Right ventricle myocardium superior (tissue), 1 donor: ENCODE data around the gene VSIG4. TPM values are rescaled to one million over a fixed set of nuclear protein-coding genes. Genes with fewer than 3 reads are reported as not detected.

Experiments
- ATAC-seq: fragments of 200-7000 bp; cut with Tn5 transposase; one replicate; pipeline ENCODE4 v1.9.1; 2020; ENCODE audit warnings: mild to moderate bottlenecking; ENCODE audit not compliant: poor library complexity
- DNase-seq: peaks from one replicate; pipeline ENCODE4 v3.0.0-alpha.2; 2020
- intact Hi-C: fragments of 100-400 bp; cut with DNase I; formaldehyde crosslinking; loops from one replicate; pipeline ENCODE4 v1.11.2; 2022
- total RNA-seq: library from RNA; stranded (reverse); fragmentation: NEBNext Ultra II Directional; extraction: Animal tissue kit (Norgen Biotek cat#: 25700); gene quantifications from one replicate; pipeline ENCODE4 v1.2.1, GENCODE V29; 2021
- donor health status: DM: no; HTN: yes; CAD: no; lungs with severe emphysema.

VSIG4 gene
- total RNA-seq, 1 donor from 2014 or later = 56.6 TPM

DNA sequence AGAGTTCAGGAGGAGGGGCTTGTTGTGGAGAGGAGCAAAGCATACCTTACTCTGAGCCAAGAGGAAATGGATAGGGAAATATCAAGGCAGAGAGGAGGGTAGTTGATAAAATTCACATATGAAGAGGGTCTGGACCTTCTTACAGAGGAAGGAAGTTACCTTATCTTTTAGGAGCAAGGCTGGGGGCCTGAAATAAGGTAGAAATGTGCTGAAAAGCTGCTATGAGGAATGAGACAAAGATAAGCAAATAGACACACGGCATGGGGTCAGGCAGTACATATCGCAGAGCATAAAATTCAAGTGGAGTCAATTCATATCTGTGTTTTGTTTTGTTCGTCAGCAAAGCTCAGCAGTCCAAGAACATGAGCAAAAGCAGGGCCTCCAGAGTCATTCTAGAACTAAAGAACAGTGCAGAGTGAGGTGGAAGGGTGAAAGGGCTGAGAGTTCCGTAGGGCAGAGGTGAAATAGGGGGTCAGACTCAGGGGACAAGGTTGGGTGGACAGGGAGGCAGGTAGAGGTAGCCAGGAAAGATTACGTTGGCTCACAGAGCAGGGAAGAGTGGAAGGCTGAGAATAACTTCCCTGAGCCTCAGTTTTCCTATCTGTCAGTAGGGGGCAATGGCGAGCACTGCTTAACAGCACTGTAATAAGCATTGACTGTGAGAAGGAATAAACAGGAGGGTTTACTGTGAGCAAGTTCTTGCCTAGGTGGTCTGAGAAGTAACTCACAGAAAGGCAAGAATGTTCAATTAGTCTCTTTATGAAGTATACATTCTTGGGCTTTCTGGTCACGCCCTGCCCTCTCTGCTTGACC lies 9.2 kb downstream of the VSIG4 start:
- ATAC-seq (no peak), DNase-seq (no peak)
- intact Hi-C loops = no loop called here

GRCh38 chrX:66028936-66029335 lies 10.9 kb downstream of the VSIG4 start:
- intact Hi-C loops = no loop called here
- no peak for DNase-seq
- ATAC-seq = no peak

- ATAC-seq = no peak
- intact Hi-C loops = no loop called here
- DNase-seq = no peak
Measured at GRCh38 chrX:66024570-66024969, 15.3 kb downstream of the VSIG4 start.

GRCh38 chrX:66024092-66024467 lies 15.8 kb downstream of the VSIG4 start:
- no peak for DNase-seq
- ATAC-seq = no peak
- intact Hi-C loops = no loop called here

- ATAC-seq (no peak), DNase-seq (no peak)
- intact Hi-C loops = no loop called here
Measured at GRCh38 chrX:66023385-66024091, 16.3 kb downstream of the VSIG4 start.

DNA sequence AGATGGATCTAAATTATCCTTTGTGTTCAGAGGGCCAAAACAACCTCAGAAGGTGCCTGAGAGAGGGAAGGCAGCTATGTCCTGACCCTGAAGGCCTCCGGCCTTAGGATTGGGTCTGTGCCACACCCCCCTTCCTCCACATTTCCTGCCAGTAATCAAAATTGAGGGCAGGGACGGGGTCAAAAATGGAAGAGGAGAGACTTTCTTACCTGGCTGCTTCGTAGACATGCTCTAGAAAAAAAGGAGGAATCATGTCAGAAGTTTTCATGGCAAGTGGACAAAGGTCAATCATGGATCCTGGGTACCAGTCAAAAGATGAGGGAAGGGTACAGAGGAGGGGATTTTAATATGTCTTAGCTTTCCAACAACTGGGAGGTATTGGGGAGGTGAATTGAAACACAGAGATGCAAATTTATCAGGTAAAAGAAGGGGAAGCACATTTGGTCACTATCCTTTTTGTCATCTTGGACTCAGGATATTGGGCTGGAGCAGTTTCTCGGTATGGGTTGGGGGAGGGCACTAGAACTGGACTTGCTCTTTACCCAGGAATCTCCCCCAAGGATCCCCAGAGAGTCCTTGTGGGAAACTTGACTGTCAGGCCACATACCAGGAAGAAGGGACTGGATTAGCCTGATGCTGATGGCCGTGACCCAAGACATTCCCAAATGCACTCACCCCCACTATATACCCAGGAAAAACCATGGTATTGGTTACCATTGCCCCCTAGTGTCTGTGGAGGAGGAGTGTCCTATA lies 17.1 kb downstream of the VSIG4 start:
- intact Hi-C loops = no loop called here
- no peak for ATAC-seq
- no peak for DNase-seq

- intact Hi-C loops = no loop called here
- ATAC-seq = no peak
Measured at GRCh38 chrX:66021765-66022631, 17.9 kb downstream of the VSIG4 start.

DNA sequence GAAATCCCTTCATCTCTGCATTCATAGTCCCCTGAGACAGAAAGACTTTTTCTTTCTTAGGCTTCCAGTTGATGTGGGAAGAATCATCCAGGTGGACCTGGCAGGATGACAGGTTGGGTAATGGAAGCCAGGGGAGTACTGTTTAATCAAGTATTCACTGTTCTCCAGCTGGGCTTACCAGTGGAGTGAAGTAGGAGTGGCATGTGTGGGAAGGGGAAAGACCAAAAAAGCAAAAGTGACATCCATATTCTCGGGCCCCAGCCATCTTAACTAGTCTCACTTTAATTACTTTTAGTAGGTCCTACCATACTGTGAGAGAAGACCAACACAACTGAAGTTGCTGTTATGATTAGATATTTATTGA lies 18.5 kb downstream of the VSIG4 start:
- DNase-seq (no peak), ATAC-seq (no peak)
- intact Hi-C loops = no loop called here

More at GRCh38 chrX:66021765-66022631, 17.9 kb downstream of the VSIG4 start:
- no peak for DNase-seq

DNA sequence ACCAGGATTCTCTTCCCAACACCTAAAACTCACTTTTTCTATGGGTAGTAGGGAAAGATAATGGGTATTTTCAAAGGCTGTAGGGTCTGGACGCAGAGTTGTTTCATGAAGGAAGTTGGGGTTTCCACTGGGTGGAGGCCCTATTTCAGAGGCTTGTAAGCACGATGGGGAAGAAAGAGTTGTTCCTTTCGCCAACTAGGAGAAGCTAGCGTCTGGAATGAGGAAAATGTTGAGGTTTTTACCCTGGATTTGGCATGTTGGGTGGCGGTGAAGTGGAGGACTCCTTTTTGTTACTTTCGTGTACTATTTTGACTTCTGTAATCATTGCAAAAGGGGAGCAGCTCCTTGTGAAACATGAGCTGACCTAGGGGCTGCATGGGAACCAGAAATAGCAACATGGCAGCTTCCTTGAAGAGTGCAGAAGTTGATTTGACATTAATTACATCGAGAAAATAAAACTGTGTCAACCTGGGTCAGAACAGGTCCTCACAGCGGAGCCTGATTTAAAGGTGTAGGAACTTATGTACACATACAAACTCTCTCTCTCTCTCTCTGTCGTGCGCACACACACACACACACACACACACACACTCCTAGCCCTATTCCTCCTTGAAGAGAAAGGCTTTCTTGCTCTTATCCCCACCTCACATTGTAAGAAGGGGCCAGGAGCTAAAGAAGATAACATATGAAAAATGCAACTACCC lies 19.1 kb downstream of the VSIG4 start:
- ATAC-seq (peak; percentile 56), DNase-seq (no peak)
- intact Hi-C loops = no loop called here

- intact Hi-C loops = no loop called here
- ATAC-seq (no peak), DNase-seq (no peak)
Measured at GRCh38 chrX:66019974-66020373, 19.9 kb downstream of the VSIG4 start.

DNA sequence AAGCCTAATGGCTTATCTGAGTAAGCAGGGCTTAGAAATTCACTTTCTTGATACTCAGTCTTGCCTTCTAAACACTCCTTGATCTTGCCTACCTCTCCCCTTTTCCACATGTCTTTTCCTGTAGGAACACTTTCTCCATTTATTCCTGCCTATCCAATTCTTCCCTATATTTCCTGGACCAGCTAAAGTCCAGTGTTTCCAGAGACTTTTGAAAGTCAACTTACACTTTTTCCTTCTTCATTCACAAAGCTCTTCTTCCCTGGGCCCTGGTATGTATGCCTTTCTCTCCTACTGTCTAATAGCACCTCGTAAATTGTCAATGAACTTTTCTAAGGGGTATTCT lies 20.6 kb downstream of the VSIG4 start:
- intact Hi-C loops = no loop called here
- DNase-seq = no peak
- ATAC-seq = no peak

GRCh38 chrX:66018585-66019309 lies 21.1 kb downstream of the VSIG4 start:
- DNase-seq (no peak), ATAC-seq (no peak)
- intact Hi-C loops = no loop called here

DNA sequence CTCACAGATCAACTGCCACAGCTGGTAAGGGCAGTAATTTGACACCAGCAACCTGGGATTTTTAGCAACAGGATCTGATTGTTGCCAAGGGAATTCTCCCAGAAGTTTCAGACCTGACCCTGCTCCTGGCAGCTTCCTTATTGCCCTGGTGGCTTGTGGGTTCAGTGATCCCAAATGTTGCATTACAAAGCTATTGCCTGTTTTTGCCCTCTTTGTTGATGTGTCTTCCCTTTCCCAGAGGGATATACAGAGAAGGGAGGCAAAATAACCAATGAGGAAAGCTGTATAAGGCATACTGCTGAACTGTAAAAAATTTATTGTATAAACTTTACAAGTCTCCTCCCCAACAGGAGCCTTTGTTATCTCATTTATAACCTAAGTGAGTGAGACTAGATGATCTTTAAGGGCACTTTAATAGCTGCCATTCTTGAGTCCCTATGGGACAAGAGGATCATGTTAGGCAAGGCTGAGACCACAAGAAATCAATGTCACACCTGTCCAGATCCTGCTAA lies 22.2 kb downstream of the VSIG4 start:
- ATAC-seq = no peak
- intact Hi-C loops = no loop called here
- DNase-seq = no peak

GRCh38 chrX:66016905-66017658 lies 22.8 kb downstream of the VSIG4 start:
- DNase-seq = no peak
- ATAC-seq = no peak
- intact Hi-C loops = no loop called here

- DNase-seq (no peak), ATAC-seq (no peak)
- intact Hi-C loops = no loop called here
Measured at GRCh38 chrX:66015900-66016689, 23.8 kb downstream of the VSIG4 start.
